GM19099 (cell line): ENCODE measurements around the gene MIEN1.

Experiments
- POLR2A ChIP-seq: IDR thresholded peaks from 3 replicates; pipeline ENCODE4 v1.6.1; 2011; ENCODE audit warnings: low read depth; ENCODE audit not compliant: insufficient read length; ENCODE audit errors: extremely low read depth

The MIEN1 gene

DNA sequence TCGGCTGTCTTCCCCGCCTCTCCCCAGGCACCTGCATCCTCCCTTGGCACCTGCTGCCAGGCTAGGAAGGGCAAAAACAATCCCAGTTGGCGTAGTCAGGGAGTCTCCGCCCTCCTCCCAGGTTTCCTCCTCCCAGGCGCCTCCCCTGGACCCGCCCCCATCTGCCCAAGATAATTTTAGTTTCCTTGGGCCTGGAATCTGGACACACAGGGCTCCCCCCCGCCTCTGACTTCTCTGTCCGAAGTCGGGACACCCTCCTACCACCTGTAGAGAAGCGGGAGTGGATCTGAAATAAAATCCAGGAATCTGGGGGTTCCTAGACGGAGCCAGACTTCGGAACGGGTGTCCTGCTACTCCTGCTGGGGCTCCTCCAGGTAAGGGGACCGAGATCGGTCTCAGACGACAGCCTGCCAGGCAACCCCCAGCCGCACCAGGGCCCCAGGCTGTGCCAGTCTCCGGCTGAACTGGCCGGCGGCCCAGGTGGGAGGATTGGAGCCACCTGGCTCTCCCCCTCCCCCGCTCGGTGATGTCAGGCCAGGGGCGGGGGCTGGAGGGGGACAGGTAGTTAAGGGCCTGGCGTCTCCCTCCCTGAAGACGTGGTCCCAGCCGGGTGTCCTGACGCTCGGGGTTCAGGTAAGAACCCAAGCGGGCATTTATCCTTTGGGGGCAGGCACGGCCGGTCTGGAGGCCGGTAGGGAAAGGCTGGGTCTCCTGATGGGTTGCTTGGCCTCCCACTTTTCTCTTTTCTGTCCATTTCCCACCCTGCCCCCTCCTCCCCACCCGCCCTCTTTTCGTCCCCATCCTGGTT, 7.6 kb upstream of the MIEN1 start, which contains the start of gene GRB7:
Gene GRB7 (plus strand): TSS at position 179 of the 808 bp plus-strand sequence. CDS start 4,364 bp downstream, outside the sequence.
- TF ChIP-seq POLR2A: no peak

DNA sequence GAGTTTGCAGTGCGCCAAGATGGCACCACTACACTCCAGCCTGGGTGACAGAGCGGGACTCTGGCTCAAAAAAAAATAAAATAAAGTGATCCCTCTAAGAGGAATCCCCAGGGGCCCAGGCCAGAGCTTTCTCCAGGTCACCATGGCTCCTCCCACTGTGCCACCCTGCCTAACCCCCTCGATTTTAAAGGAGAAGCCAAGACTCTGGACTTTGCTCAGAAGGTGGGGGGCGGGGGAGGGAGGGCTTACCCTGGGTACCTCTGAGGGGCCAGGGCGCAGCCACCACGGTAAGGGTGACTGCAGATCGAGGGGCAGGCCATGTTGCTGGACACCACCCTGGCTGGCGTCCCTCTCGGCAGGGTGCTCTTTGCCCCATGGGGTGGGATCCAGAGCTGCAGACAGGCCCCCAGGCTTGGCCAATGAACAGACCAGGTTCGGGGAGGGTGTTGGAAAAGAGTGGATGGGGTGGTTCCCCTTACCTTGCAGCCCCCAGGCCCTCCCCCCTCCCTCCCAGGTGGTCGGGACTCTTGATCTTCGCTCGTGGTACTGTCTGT, 7.0 kb upstream of the MIEN1 start:
- no peak for TF ChIP-seq POLR2A

DNA sequence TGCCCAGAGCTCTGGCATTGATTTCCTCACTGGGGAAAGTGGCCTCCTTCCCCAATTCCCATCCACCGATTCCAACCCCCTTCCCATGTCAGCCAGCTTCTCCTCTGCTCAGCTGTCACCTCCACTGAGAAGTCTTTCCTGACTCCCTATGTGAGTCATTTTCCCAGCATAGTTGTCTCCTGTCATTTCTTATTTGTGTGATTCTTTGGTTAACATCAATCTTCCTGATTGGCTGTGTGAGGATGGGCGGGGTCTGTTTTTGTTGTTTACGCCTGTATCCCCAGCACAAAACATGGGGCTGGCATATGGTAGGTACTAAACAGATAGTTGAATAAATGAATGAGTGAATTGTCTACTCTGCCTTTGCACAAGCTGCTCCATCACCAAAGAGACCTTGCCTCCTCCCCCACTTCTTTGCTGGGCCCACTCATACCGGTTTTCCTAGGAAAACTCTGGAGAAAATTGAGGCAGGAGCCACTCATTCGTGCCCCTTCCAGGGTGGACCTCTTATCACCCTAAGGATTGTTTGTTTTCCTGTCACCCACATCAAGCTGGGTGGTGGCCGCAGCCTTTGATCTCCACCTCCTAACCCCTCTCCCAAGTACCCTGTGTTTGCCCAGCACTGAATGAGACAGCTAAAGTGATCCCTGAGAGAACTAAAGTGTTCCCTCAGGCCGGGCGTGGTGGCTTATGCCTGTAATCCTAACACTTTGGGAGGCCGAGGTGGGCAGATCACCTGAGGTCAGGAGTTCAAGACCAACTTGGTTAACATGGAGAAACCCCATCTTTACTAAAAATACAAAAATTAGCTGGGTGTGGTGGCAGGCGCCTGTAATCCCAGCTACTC, 6.2 kb upstream of the MIEN1 start:
- no peak for TF ChIP-seq POLR2A

DNA sequence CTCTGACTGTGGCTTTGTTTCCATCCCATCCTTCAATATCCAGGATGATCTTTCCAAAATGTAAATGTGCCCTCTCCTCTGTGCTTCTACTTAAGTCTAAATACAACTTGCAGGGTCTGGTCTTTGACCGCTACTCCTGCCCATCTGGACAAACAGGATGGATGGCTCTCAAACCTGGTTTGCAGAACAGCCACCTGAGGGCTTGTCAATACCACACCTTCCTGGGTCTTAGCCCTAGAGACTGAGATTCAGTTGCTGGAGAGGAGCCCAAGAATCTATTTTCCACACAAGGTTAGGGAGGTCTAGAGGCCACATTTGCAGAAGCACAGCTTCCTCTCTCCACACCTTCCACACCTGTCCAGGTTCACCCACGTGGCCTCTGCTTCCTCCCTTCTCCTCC, 5.5 kb upstream of the MIEN1 start:
- no peak for TF ChIP-seq POLR2A

DNA sequence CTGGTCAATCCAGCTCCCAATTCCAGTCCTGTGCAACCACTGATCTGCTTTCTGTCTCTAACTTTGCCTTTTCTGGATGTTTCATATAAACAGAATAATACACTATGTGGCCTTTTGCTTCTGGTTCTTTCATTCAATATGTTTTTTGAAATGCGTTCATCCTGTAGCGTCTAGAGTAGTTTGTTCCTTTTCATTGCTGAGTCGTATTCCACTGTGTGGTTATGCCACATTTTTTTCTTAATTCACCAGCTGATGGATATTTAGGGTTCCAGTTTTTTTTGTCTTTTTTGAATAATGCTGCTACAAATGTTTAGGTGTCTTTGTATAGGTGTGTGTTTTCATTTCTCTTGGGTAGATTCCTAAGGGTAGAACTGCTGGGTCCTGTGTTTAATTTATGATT, 2.3 kb upstream of the MIEN1 start:
- no peak for TF ChIP-seq POLR2A

DNA sequence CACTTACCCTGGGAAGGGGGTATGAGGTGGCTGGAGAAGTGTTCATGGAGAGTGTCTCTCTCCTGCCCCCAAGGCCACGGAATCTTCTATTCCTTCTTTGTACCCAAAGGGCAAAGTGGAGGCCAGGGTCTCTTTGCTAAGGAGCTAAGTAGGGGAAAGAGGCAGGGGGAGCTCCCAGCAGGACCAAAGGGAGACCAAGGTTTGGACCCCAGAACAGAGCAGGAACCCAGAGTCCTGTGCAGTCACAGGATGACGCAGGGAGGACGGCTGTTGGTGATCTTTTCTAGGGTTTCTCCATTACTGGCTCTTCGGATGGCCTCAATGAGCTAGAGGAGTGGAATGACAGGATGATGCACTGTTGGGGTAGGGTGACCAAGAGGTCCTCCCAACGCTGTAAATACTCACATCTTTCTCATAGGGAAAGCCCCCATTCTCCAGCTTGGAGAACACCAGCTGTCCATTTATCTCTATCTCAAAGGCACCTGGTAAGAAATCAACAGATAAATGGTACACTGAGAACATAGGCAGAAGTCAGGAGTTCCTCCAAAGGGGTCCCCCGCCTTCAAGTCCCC, 966 bp downstream of the MIEN1 start:
- no peak for TF ChIP-seq POLR2A

DNA sequence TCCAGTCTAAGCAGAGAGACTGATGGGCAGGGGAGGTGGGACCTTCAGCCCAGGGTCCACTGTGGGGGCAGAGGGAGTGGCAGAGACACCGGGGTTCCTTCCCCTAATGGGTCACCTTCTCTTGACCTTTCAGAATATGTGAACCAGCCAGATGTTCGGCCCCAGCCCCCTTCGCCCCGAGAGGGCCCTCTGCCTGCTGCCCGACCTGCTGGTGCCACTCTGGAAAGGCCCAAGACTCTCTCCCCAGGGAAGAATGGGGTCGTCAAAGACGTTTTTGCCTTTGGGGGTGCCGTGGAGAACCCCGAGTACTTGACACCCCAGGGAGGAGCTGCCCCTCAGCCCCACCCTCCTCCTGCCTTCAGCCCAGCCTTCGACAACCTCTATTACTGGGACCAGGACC, 2.8 kb downstream of the MIEN1 start:
- no peak for TF ChIP-seq POLR2A

DNA sequence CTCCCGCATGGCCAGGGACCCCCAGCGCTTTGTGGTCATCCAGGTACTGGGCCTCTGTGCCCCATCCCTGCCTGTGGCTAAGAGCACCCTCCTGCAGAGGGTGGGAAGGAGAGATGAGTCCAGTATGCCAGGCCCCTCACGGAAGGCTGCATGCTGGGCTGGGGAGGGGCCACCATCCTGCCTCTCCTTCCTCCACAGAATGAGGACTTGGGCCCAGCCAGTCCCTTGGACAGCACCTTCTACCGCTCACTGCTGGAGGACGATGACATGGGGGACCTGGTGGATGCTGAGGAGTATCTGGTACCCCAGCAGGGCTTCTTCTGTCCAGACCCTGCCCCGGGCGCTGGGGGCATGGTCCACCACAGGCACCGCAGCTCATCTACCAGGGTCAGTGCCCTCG, 3.7 kb downstream of the MIEN1 start:
- peak; percentile 9 for TF ChIP-seq POLR2A

DNA sequence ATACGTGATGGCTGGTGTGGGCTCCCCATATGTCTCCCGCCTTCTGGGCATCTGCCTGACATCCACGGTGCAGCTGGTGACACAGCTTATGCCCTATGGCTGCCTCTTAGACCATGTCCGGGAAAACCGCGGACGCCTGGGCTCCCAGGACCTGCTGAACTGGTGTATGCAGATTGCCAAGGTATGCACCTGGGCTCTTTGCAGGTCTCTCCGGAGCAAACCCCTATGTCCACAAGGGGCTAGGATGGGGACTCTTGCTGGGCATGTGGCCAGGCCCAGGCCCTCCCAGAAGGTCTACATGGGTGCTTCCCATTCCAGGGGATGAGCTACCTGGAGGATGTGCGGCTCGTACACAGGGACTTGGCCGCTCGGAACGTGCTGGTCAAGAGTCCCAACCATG, 5.6 kb downstream of the MIEN1 start:
- no peak for TF ChIP-seq POLR2A

DNA sequence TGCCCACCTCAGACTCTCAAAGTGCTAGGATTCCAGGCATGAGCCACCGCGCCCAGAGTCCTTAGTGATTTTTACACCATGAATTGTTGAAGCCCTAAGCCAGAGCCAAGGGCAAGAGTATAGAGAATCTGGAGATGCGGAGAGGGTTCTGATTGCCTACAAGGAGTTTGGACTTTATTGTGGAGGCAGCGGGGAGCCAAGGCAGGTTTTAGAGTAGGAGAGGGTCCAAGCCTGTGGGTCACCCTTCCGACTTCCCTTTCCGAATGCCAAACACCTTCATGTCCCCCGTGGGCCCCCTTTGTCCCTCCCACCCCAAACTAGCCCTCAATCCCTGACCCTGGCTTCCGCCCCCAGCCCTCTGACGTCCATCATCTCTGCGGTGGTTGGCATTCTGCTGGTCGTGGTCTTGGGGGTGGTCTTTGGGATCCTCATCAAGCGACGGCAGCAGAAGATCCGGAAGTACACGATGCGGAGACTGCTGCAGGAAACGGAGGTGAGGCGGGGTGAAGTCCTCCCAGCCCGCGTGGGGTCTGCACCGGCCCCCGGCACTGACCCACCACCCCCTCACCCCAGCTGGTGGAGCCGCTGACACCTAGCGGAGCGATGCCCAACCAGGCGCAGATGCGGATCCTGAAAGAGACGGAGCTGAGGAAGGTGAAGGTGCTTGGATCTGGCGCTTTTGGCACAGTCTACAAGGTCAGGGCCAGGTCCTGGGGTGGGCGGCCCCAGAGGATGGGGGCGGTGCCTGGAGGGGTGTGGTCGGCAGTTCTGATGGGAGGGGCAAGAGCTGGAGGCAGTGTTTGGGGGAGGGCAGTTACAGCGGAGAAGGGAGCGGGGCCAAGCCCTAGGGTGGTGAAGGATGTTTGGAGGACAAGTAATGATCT, 7.1 kb downstream of the MIEN1 start:
- no peak for TF ChIP-seq POLR2A

DNA sequence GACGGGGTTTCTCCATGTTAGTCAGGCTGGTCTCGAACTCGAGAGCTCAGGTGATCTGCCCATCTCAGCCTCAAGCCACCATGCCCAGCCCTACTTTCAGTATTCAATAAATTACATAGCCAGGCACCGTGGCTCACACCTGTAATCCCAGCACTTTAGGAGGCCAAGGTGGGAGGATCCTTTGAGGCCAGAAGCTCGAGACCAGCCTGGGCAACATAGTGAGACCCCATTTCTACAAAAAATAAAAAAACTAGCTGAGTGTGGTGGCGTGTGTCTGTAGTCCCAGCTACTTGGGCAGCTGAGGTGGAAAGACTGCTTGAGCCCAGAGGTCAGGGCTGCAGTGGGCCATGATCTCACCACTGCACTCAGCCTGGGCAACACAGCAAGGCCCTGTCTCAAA, 8.2 kb downstream of the MIEN1 start:
- TF ChIP-seq POLR2A: no peak

DNA sequence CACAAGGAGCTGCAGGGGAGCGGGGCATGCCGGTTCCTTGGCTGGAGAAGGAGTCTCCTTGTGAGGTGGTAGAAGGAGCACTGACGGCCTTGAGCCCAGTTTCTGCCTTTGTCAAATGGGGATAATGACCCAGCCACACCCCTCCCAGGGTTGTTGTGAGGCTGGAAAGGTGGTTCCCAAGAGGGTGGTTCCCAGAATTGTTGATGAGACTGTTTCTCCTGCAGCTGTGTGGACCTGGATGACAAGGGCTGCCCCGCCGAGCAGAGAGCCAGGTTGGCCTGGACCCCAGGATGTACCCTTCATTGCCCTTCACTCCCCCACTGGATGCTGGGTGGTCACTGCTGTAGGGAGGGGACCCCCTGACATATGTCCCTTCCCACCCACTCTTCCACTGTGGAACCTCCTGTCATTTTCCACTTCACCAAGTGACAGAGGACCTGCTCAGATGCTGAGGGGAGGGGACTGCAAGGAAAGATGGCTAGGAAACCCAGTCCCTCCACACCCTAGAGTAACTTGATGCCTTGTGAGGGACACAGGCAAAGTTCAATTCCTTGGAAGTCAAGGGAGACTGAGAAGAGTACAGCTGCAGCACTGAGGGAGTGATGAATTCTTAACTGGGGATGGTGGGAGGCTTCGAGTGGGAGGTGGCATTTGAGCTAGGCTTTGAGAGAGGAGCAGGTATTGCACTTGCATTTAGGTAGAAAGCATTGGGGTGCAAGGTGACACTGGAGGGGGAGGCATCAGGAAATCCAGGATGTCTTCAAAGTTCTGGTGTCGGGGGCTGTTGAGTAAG, 10.6 kb downstream of the MIEN1 start:
- no peak for TF ChIP-seq POLR2A

DNA sequence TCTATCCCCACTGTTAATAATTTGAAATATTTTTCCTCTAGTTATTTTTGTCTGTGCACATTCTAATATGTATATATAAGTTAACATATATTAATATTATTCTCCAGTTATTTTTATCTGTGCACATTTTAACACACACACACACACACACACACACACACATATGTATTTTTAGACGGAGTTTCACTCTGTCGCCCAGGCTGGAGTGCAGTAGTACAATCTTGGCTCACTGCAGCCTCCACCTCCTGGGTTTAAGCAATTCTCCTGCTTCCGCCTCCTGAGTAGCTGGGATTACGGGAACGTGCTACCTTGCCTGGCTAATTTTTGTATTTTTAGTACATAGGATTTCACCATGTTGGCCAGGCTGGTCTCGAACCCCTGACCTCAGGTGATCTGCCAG, 12.7 kb downstream of the MIEN1 start:
- no peak for TF ChIP-seq POLR2A
